GM13977 (cell line): ENCODE data around the gene NUP98.

Source experiments
- DNase-seq: peaks from one replicate; pipeline ENCODE4 v3.0.0; 2012; ENCODE audit warnings: low spot score
- CTCF ChIP-seq: IDR thresholded peaks from 2 replicates; pipeline ENCODE4 v1.5.1; 2012; ENCODE audit warnings: mild to moderate bottlenecking, control low read depth; ENCODE audit not compliant: insufficient read depth; ENCODE audit errors: extremely low read depth, missing control alignments
- in situ Hi-C: fragments of 300-500 bp; cut with MboI; formaldehyde crosslinking; loops from one replicate; pipeline ENCODE4 v1.12.0; 2022; ENCODE audit warnings: low sequenced_read_pairs, low pct_unique_long_range_greater_than_20kb, mixed read lengths, inconsistent platforms; ENCODE audit not compliant: unreplicated experiment

NUP98 gene

GRCh38 chr11:3810446-3810845, 13.1 kb upstream of the NUP98 start:
- TF ChIP-seq CTCF: no peak
- in situ Hi-C loops: no loop called here
- no peak for DNase-seq

GRCh38 chr11:3809624-3809928, 12.2 kb upstream of the NUP98 start:
- DNase-seq: no peak
- TF ChIP-seq CTCF: no peak
- in situ Hi-C loops: no loop called here

- in situ Hi-C loops: no loop called here
- peak; percentile 75 for TF ChIP-seq CTCF
- peak; percentile 88 for DNase-seq
Measured at GRCh38 chr11:3808861-3809623, 11.7 kb upstream of the NUP98 start.

- peak; percentile 84 for DNase-seq
- in situ Hi-C loops: no loop called here
- TF ChIP-seq CTCF: peak; percentile 88
Measured at GRCh38 chr11:3807909-3808860, 10.8 kb upstream of the NUP98 start, which contains the start of gene PGAP2. TSS of gene PGAP2 (plus strand) at chr11:3808560. CDS start at chr11:3811260, 2,700 bp downstream.

- no peak for DNase-seq
- in situ Hi-C loops: no loop called here
- no peak for TF ChIP-seq CTCF
Measured at GRCh38 chr11:3803726-3804495, 6.6 kb upstream of the NUP98 start.

GRCh38 chr11:3802011-3802790, 4.8 kb upstream of the NUP98 start:
- in situ Hi-C loops: no loop called here
- TF ChIP-seq CTCF: no peak
- DNase-seq: no peak
